Measurements from ENCODE around the gene SLC4A2. TPM values are rescaled to one million over a fixed set of nuclear protein-coding genes. Genes with fewer than 3 reads are reported as not detected.

The SLC4A2 gene
- total RNA-seq, 1 experiment from 2014 or later: 199 TPM

DNA sequence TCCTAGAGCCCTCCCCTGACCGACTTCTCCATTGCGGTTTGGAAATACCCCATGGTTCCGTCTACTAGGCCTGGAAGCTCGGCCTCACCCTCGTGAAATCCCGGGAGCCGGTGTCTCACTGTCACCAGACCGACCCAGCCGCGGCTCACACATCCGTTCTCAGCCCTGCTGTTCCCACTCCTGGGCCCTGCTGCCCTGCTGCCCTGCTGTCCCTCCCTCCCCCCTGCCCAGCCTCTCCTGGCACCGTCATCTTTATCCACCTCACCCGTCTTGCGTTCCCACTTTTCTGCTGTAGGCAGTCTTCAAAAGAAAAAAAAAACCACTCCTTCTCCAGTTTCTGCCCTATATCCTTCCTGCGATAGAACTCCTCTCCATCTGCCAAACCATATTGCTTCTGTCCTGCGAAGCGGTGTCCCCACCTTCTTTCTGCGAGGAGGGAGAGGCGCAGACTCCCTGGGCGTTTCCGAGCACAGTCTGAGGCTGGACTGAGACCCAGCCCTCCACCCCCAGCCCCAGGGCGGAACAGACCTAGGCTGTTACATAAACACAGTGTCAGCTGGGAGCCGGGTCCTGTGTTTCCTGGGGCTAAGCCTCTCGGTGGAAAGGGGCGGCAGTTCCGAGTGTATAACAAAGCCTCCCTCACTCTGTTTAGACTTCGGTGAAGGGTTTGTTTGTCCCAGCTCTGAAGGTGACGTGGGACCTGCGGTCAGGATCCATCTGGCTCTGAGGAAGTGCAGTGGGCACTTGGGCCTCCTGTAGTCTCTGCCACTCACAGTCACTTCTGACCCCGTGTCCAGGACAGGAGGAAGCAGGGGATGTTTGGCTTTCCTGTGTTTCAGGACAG is 29.7 kb downstream of the SLC4A2 start:
- DNase-seq (ENCODE audit: extremely low read depth, low read depth): no peak

DNA sequence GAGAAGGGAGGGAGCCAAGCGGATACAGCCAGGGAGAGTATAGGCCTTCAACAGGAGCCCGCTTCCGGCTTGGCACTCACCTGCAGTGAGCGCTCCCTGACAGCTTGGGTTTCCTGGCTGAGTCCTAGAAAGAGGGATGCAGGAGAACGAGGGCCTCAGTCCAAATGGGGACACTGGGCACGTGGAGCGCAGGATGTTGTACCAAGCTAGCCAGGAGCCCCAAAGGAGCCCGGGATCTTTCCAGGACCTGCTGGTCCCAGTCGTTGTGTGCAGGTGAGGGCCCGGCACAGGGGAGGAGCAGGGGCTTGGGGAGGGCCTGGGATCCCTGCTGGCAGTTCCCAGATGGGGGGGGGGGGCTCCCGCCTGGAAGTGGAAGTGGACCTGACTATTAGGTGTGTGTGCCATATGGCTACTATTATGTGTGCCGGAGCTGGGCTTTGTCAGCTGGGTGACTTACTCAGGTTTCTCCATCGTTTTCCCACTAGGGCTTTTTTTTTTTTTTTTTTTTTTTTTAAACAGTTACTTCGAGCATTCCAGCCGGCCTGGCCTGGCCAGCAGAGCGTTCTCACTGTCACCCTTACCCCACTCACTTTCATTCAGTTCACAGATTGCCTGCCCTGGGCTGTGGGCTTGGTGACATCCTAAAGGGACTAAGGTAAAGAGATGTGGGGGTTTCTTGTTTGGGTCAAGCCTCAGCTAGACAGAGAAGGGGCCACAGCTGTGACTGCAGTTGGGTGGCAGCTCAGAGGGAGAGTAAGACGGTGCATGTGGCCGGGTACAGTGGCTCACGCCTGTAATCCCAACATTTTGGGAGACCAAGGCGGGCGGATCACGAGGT is 30.7 kb downstream of the SLC4A2 start:
- no peak for DNase-seq (ENCODE audit: extremely low read depth, low read depth)

- DNase-seq (ENCODE audit: extremely low read depth, low read depth): no peak
These were observed 31.6 kb downstream of the SLC4A2 start for GRCh38 chr7:151091003-151091402.

DNA sequence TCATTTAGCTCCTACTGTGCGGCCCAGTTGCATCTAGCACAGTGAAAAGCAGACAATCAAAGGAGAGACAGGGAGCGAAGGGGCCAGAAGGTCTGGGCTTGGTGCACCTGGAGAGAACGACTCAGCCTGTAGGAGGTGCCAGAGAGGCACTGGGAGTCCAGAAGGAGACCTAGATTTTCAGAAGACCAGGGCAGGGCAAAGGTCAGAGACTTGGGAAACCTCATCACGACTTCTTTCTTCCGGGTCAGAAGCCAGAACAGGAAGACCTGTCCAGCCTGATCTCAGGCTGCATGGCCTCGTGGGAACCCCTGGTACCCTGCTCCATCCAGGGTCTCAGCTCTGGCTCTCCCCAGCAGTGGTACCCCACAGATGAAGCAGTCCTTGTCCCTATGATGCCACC is 32.0 kb downstream of the SLC4A2 start:
- DNase-seq (ENCODE audit: extremely low read depth, low read depth): no peak

DNA sequence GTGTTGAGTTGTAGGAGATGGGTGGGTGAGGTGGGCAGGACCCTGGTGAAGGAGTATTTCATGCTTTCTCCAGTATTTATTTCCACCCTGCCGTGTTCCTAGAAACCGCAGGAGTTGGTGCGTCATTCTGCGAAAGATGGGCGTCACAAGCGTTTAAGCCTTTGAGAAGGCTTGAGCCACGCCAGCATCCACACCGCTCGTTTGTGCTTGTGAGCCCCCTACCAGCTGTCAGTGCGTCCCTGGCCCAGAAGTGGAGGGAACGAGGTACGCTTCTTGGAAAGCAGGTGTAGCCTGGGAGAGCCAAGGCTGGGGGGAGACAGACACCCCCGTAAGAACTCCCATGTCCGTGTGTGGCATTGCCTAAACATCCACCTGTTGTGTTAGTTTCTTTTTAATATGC is 32.6 kb downstream of the SLC4A2 start:
- DNase-seq (ENCODE audit: extremely low read depth, low read depth): no peak

DNA sequence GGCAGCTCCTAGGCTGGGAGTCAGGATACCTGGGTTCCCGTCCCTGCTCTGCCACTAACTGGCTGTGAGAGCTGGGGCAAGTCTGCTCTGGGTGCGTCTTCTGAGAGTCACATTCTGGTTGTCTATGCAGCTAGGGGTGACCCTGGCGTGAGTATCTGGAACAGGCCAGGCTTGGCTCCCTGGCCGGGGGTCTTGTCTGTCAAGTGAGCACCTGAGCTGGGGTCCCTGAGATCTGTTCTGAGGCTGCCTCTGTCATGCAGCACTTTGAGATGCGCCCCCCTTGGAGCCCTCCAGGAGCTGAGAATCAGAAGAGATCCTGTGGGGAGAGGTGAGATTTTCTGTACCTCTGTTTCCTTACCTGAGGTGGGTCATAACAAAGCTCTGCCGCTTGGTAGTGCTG is 34.4 kb downstream of the SLC4A2 start:
- DNase-seq (ENCODE audit: extremely low read depth, low read depth): no peak

DNA sequence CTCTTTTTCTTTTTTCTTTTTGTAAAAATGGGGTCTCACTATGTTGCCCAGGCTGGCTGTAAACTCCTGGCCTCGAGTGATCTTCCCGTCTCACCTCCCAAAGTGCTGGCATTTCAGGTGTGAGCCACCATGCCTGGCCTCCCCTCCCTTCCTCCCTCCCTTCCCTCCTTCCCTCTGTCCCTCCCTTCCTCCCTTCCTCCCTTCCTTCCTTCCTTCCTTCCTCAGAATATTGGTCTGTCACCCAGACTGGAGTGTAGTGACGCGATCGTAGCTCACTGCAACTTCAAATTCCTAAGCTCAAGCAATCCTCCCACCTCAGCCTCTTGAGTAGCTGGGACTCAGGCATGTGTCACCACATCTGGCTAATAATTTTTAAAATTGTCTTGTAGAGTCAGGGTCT is 35.3 kb downstream of the SLC4A2 start:
- no peak for DNase-seq (ENCODE audit: extremely low read depth, low read depth)

GRCh38 chr7:151095123-151095797 is 35.9 kb downstream of the SLC4A2 start:
- no peak for DNase-seq (ENCODE audit: extremely low read depth, low read depth)

DNA sequence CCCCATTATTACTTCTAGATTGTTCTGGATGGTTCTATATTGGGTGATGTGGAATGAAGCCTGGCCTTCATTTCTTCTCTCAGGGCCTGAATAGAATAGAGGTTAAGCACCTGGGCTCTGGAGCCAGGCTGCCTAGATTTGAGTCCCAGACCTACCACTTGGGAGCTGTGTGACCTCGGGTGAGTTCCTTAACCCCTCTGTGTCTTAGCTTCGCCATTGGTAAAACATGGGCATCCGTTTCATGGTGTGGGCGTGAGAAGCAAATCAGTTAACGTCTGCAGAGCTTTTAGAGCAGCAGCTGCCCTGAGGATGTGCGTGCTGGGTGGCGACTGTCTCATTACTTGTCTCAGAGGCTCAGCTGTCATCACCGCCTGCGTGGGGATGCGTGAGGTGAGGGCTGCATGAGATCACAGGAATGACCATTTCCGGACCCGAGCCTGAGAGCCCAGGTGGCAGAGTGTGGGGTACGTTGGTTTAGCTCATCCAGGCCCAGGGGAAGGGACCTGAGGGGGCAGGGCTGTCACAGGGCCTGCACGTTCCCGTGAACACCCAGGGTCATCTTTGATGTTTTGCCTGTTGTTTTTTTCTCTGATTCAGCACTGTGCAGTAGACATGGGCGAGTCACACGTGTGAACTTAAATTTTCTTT is 36.6 kb downstream of the SLC4A2 start:
- no peak for DNase-seq (ENCODE audit: extremely low read depth, low read depth)

- no peak for DNase-seq (ENCODE audit: extremely low read depth, low read depth)
These were observed 40.3 kb downstream of the SLC4A2 start for GRCh38 chr7:151099486-151100211.

DNA sequence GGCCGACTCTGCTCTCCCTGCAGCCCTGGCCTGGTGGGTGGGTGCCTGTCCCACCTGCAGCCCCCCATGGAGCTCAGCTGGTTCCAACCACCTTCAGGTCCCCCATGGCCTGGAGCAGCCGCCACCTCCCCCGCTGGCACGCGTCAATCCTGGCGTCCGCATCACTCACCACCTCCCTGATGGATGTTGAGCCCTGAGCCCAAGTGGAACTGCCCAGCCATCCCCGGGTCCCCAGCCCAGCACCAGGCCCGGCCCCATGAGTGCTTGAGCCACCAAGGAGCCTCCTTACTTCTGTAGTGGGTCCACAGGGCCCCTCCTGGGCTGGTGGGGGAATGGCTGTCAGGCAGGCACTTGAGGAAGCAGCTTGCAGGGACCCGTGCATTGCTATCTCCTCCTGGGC is 41.5 kb downstream of the SLC4A2 start:
- DNase-seq (ENCODE audit: extremely low read depth, low read depth): no peak

DNA sequence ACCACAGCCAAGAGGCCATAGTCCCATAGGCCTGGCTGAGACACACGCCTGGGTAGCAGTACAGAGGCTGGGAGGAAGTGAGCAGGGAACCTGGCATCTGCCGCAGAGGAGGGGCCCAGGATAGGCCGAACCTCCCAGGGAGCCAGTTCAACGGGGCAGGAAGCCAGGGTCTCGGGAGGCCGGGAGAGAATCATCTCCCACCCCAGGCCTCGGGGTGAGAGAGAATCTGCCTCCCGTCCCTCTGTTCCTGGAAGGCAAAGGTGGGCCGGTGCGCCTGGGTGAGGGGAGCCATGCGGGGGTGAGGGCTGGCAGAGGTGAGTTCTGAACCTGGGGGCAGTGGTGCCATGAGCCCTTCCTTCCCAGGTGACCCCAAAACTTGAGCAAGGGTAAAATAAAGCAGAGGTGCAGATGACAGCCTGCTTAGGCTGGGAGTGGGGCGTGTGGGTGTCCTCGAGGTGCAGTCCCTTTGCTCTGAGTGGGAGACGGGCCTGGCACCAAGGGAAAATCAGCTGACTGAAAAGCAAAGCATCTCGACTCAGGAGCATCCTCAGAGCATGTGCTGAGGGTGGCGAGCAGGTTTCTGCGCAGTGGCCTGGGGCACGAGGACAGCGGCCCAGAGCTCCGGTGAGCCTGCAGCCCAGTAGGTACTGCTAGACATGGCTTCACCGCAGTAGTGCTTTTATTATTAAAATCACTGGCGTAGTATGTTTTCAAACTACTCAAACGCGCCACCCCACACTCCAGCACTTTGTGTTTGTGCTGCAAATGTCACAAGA is 42.4 kb downstream of the SLC4A2 start:
- no peak for DNase-seq (ENCODE audit: extremely low read depth, low read depth)

DNA sequence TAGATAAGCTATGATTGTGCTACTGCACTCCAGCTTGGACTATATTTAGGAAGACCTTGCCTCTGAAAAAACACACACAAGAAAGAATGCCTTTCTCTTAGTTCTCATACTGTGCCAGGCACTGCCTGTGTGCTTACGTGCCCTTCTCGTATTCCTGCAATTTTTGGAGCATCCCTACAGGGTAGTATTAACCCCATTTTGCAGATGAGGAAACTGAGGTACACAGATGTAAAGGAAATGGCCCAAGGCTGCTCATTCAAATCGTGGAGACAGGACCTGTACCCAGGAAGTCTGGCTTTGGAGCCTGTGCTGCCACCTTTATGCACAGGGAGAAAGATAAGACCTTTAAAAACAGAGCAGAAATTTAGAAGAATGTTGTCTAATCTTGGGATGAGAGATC is 43.6 kb downstream of the SLC4A2 start:
- no peak for DNase-seq (ENCODE audit: extremely low read depth, low read depth)

DNA sequence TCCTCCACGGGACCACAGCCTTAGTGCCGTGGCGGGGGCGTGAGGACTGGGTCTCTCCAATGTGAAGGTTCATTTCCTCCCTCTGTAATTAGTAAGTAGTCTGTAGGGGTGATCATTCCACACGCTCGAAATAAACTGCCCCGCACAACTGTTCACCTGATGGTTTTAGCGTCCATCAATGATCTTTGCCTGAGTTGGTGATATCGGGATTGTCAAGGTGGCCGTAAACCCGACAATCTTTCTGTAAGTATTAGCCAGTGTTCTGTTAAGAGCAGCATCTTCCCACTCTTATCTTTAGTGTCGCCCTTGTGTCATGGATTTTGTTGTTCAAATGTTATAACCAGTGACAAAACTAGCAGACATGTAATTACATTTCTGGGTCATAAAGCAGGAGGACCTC is 44.6 kb downstream of the SLC4A2 start:
- DNase-seq (ENCODE audit: extremely low read depth, low read depth): no peak

GRCh38 chr7:151104411-151105235 is 45.2 kb downstream of the SLC4A2 start:
- DNase-seq (ENCODE audit: extremely low read depth, low read depth): no peak

- DNase-seq (ENCODE audit: extremely low read depth, low read depth): no peak
These were observed 48.5 kb downstream of the SLC4A2 start for GRCh38 chr7:151107882-151108281.

- DNase-seq (ENCODE audit: extremely low read depth, low read depth): no peak
These were observed 50.0 kb downstream of the SLC4A2 start for GRCh38 chr7:151109094-151110048.

All from NCI-H460 (cell line).